ENCODE measurements around the gene TMEM204.

DNA sequence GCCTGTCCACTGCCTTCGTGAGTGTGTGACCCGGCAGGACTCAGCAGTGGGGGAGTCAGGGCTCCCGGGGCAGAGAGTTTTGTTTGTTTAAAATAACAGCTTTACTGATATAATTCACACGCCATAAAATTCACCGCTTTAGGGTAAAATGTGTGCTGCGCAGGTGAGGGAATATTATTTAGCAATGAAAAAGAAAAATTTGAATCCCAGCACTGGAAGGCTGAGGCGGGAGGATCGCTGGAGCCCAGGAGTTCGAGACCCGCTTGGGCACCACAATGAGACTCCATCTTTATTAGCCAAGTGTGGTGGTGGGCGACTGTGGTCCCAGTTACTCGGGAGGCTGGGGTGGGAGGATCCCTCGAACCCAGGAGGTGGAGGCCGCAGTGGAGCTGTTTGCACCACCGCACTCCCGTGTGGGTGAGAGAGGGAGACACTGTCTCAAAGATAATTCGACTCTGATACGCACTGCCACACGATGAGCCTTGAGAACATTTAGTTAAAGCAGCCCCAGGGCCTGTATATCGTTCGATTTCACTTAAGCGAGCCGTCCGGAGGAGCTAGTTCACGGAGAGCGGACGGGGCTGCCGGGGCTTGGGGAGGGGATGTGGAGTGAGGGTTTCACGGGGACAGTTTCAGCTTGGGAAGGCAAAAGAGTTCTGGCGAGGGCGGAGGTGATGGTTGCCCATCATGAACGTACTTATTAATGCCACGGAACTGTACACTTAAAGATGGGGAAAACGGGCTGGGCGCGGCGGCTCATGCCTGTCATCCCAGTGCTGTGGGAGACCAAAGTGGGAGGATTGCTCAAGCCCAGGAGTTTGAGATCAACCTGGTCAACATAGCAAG lies 30.1 kb upstream of the TMEM204 start:
- TF ChIP-seq GATA2 (IDR thresholded peaks at IDR 0.05; ENCODE audit: low read depth, low read length) (no peak), GATA3 (IDR thresholded peaks at IDR 0.05; ENCODE audit: low read depth, low read length) (no peak)
